Spinal cord (tissue), 10 donors: ENCODE measurements around the gene ACOT7. TPM values are rescaled to one million over a fixed set of nuclear protein-coding genes. Genes with fewer than 3 reads are reported as not detected.
"Not testable (repeated sequence)": the region's sequence is repeated elsewhere in the genome, so short reads cannot be mapped to it uniquely, and the experiment has no call there.

Source experiments
- DNase-seq, 6 donors: peaks; one replicate each; pipeline versions ENCODE4 v3.0.0 to v3.0.0-alpha.2; 2013 to 2015; ENCODE audit warnings: low spot score in 6 of 6, low read depth in 4 of 6
- H3K27ac ChIP-seq: one replicate; pipeline ENCODE4 v1.5.1; 2013; ENCODE audit warnings: low read depth, low read length, control low read depth
- H3K27me3 ChIP-seq: one replicate; pipeline ENCODE4 v1.6.1; 2013; ENCODE audit warnings: low read length; ENCODE audit not compliant: control insufficient read depth, insufficient read depth
- H3K36me3 ChIP-seq: one replicate; pipeline ENCODE4 v1.6.1; 2013; ENCODE audit warnings: low read length; ENCODE audit not compliant: control insufficient read depth, insufficient read depth
- H3K4me1 ChIP-seq: one replicate; pipeline ENCODE4 v1.6.1; 2013; ENCODE audit warnings: low read length; ENCODE audit not compliant: control insufficient read depth, insufficient read depth
- H3K4me3 ChIP-seq: one replicate; pipeline ENCODE4 v1.5.1; 2013; ENCODE audit warnings: low read depth, low read length, control low read depth
- H3K9me3 ChIP-seq: one replicate; pipeline ENCODE4 v1.6.1; 2013; ENCODE audit warnings: low read length; ENCODE audit not compliant: control insufficient read depth, insufficient read depth
- WGBS: methylation state at CpG from one replicate; pipeline ENCODE4 v1.1.5; 2013; ENCODE audit warnings: missing lambda C conversion rate; ENCODE audit not compliant: insufficient coverage; 5-methylcytosine and 5-hydroxymethylcytosine counted together
- polyA plus RNA-seq, 2 donors: library from polyadenylated mRNA; unstranded; fragments of 120-200 nt; gene quantifications; one replicate each; pipeline ENCODE4 v1.2.1, GENCODE V29; 2013; ENCODE audit not compliant: insufficient read length in 2 of 2
- total RNA-seq, 2 donors: library from RNA; depleted of rRNA in 1 of 2; stranded (reverse); fragments of 120-200 nt in 1 of 2; fragments of >200 nt in 1 of 2; gene quantifications; one replicate each; pipeline versions ENCODE4 v1.2.3 to v1.2.4, GENCODE V29; 2013 to 2014
- donor health status: healthy.

The ACOT7 gene
- total and polyA plus RNA-seq, 4 donors: 31.8 to 198 (median 128) TPM

DNA sequence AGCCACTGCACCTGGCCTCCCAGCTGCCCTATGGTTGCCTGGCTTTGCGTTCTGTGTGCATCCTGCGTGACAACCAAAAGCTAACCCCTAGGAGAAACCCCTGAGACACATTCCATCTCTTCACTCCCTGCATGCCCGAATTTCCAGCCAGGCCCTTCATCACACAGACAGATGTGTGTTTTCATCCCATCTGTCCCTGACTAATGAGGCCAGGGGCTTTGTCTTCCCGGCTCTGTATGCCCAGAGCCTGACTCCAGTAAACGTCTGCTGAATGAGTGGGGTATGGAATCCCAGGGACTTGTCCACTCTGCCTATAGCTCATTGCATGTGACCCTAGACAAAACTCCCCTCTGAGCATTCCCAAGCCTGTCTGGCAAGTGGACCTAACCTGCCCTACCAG lies 40.6 kb upstream of the ACOT7 start:
- DNase-seq: peak in 1 of 6 donors; percentile 68
- Histone ChIP-seq H3K36me3 (no peaks in the 10 kb centered on the region), H3K4me1 (peaks cover 54% of the 10 kb centered on the region), H3K27me3 (no peaks in the 10 kb centered on the region), H3K4me3 (no peak overlapping the region), H3K27ac (no peak overlapping the region), H3K9me3 (no peaks in the 10 kb centered on the region)
- WGBS: 57% methylated on average over 2 of the region's 5 CpGs

DNA sequence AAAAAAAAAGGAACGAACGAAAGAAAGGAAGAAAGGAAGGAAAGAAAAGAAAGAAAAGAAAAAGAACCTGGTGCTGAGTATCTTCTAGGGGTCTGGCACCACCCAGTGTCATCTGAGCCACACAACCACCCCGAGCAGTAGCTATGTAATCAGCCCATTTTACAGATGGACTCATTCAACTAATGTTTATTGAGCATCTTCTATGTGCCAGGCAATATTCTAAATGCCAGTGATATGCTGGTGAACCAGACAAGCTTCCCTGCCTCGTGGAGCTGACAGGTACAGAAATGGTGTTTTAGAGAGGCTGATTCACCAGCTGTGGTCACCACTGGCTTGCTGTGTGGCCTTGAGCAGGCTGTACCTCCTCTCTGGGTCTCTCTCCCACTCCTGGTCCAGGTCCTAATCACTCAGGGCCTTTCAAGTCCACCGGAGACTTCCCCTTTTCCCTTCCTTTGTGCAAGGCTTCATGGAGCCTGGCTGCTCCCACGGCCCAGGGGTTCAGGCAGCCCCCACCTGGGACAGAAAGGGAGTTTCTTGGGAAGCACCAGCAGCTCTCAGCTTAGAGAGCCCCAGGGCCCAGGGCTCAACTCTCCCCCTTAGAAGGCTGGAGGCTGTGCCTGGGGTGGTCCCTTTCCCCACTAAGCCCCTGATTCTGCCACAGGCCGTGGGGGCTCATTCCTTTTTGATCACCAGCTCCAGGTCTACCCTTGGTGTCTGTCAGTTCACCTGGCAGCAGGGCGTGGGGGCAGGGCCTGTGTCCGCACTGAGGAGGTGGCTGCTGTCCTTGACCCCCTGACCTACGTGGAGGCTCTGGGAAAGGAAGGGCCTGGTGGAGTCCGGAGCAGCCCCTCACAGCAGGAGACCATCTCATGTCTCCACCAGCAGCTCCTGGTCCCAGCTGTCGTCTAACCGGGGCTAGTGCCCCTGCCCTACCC lies 38.3 kb upstream of the ACOT7 start:
- WGBS: 71% methylated on average over 9 of the region's 13 CpGs
- DNase-seq, H3K27ac ChIP-seq, H3K27me3 ChIP-seq, H3K36me3 ChIP-seq, H3K9me3 ChIP-seq, H3K4me3 ChIP-seq: not testable (repeated sequence)
- peaks cover 45% of the 10 kb centered on the region for H3K4me1 ChIP-seq

DNA sequence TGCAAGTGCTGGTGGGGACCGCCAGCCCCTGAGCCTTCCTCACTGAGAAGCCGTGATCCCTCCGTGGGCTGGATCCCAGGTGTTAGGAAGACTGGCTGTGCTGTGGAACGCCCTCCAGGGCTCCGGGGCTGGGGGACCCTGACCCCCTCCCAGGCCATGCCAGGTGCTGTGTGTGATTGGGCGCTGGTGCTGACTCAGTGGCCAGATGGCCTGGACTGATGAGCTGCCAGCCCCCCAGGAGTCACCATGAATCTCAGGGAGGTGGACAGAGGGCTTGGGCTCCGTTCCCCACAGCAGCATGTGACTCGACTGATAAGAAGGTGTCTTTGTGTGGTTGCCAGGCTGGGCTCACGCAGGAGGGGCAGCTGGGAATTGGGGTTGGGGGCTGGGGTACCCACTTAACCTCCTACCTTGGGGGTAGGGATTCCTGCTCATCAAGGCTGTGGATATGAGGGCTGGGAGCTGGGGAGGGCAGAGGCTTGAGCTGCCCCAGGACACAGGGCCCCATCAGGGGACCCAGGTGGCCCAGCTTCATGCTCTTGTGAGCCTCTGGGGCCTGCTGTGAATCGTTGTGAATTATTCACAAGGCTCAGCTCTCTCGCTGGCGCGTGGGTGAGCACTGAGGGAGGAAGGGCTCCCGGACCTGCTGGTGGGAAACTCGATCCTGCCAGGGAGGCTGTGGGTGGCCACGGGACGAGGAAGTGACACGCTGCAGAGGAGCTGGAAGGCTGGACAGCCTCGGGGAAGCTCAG lies 36.3 kb upstream of the ACOT7 start:
- 19% methylated on average over 15 of the region's 19 CpGs for WGBS
- H3K27ac ChIP-seq, H3K9me3 ChIP-seq, H3K36me3 ChIP-seq, H3K4me3 ChIP-seq: not testable (repeated sequence)
- Histone ChIP-seq H3K4me1 (peaks cover 27% of the 10 kb centered on the region), H3K27me3 (peaks cover 23% of the 10 kb centered on the region)
- DNase-seq: peak in 1 of 6 donors; percentile 41

DNA sequence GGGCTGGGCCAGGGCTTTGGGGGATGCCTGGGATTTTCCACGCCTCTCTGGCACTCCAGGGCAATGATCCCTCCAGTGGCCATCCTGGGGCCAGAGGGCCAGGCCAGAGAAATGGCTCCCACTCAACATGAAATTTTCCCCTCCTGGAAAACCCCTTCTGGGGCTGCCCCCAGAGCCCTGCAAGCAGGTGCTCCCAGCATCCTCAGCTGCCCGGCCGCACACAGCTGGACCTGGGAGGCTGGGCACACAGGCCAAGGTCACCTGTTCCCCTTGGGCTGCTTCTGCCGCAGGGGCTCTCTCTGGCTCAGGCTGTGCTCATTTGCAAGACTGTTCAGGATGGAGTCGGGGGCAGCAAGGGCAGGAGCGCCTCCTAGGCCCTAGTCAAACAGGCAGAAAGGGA lies 34.9 kb upstream of the ACOT7 start:
- WGBS: 81% methylated on average over 6 of the region's 6 CpGs
- not testable (repeated sequence) for H3K27ac ChIP-seq

DNA sequence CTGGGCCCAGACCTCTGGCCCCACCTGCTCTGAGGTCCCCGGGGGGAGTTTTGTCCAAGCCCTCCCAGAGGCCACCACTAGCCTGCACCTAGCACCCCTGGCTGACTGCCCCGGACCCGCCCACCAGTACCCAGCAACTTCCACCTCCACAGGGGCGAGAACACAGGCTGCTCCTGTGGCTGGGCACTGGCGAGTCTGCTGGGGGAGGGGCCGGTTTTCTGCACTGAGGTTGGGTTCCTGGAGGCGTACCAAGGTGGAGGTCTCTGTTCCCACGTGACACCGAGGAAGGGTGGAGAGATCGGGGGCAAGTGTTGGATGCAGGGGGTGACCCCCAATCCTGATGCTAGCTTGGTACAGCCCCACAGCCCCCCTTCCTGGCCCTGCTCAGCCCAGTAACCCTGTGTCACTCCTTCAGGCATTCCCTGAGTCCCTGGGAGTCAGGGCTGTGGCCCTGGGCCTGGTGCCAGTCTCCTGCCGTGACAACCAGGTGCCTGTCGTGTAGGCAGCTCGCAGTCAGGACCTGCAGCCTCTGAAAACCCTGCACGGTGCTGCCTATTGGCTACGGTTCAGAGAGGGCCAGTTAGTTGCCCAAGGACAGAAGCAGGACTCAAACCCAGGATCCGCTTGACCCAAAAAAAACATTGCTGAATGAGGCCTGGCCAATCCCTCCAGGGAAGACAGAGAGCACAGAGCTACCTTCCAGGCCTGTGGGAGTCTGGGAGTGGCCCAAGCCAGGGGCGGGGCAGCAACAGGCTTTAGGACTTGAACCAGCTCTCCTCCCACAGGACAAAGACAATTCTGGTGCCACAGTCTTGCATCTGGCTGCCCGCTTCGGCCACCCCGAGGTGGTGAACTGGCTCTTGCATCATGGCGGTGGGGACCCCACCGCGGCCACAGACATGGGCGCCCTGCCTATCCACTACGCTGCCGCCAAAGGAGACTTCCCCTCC lies 34.1 kb upstream of the ACOT7 start:
- Histone ChIP-seq H3K4me3 (no peak overlapping the region), H3K4me1 (peaks cover 37% of the 10 kb centered on the region), H3K27me3 (peaks cover 41% of the 10 kb centered on the region), H3K9me3 (no peaks in the 10 kb centered on the region), H3K27ac (no peak overlapping the region), H3K36me3 (no peaks in the 10 kb centered on the region)
- WGBS: 79% methylated on average over 21 of the region's 26 CpGs
- DNase-seq: no peak

More for the DNA sequence above, 34.9 kb upstream of the ACOT7 start:
- DNase-seq, H3K36me3 ChIP-seq, H3K4me3 ChIP-seq, H3K9me3 ChIP-seq: not testable (repeated sequence)
- H3K4me1 ChIP-seq: peaks cover 30% of the 10 kb centered on the region
- H3K27me3 ChIP-seq: peaks cover 34% of the 10 kb centered on the region

DNA sequence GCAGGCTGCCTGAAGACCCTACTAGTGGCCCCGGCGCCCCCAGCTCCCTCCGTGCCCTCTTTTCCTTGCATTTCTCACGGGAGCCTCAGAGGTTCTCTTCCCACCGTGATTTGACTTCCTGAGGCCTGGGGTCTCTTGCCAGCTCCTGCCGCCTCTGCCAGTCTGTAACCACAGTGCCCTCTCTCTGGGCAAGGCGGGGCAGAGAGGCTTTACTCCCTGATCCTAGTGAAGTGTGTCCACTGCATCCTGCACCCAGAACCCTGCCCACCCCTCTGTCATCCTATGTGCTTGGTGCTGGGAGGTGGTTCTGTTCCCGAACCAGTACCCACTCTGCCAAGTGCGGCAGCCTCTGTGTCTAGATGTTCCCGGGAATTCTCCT lies 33.4 kb upstream of the ACOT7 start:
- Histone ChIP-seq H3K27me3 (peaks cover 43% of the 10 kb centered on the region), H3K4me3 (no peak overlapping the region), H3K9me3 (no peaks in the 10 kb centered on the region), H3K4me1 (peaks cover 39% of the 10 kb centered on the region), H3K27ac (no peak overlapping the region), H3K36me3 (no peaks in the 10 kb centered on the region)
- 80% methylated on average over 8 of the region's 10 CpGs for WGBS
- no peak for DNase-seq

DNA sequence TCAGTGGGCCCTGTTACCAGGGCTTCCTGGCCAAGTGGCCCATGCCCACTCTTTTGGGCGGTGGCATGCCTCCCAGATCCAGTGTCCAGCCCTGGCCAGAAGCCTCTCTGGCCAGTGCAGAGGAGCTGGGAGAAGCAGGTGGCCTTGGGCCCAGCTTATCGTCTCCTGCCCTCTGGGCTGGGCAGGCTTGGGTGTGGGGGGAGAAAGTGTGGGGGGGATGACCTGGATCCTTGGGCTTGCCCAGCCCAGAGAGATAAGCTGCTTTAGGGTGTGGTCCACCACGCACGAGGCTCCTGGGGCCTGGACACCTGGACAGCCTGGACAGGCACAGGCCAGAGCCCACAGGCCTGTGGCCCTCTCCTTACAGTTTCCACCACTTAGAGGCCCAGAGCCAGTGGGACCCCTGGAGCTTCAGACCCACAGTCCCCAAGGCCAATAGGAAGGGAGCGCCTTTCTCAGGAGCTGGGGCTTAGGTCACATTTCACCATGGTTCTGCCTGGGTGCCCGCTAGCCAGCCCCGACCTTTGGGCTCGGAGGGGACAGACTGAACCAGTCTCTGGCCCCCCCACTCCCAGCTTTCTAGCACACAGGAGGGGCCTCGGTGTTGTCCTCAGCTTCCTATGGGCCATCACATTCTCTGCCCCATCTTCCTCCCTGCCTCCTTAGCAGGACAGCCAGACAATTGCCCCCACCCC lies 32.9 kb upstream of the ACOT7 start:
- Histone ChIP-seq H3K27ac (no peak overlapping the region), H3K27me3 (peaks cover 48% of the 10 kb centered on the region), H3K9me3 (no peaks in the 10 kb centered on the region), H3K4me3 (no peak overlapping the region), H3K36me3 (no peaks in the 10 kb centered on the region), H3K4me1 (peaks cover 39% of the 10 kb centered on the region)
- WGBS: 91% methylated on average over 9 of the region's 9 CpGs
- no peak for DNase-seq

DNA sequence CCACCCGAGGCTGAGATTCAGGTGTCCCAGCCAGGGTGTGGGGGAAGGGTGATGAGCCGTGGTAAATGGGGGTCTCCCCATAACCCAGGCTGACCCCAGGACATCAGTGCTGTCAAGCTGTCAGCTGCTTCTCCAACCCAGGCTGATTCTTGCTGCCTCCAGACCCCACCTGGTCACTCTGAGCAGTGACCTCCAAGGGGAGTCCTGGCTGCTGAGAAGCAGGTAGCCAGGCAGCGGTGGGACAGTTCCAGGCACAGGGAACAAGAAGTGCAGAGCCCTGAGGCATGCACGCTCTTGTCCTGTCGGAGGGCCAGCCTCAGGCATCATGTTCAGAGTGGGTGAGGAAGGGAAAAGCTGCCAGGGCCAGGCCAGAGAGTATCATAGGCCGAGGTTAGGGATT lies 32.1 kb upstream of the ACOT7 start:
- DNase-seq: no peak

More for the DNA sequence above, 32.1 kb upstream of the ACOT7 start:
- Histone ChIP-seq H3K4me3 (no peak overlapping the region), H3K9me3 (no peaks in the 10 kb centered on the region), H3K27me3 (peaks cover 56% of the 10 kb centered on the region), H3K4me1 (peaks cover 39% of the 10 kb centered on the region), H3K36me3 (no peaks in the 10 kb centered on the region), H3K27ac (no peak overlapping the region)
- 90% methylated on average over 5 of the region's 6 CpGs for WGBS
